ENCODE results near the gene GNG12.

GNG12 gene

GRCh38 chr1:67722292-67722944 lies 110.8 kb downstream of the GNG12 start:
- H3K27ac ChIP-seq: peak overlapping the region; percentile 93; the same call in 1 of the 2 replicates
- TF ChIP-seq CTCF (conservative IDR thresholded peaks at IDR 0.05): no peak

GRCh38 chr1:67721650-67722291 lies 111.5 kb downstream of the GNG12 start:
- TF ChIP-seq CTCF (conservative IDR thresholded peaks at IDR 0.05): no peak
- H3K27ac ChIP-seq: peak overlapping the region; percentile 93; the same call in 1 of the 2 replicates

- peak overlapping the region; percentile 36; the same call in 1 of the 2 replicates for H3K27ac ChIP-seq
- no peak for TF ChIP-seq CTCF (conservative IDR thresholded peaks at IDR 0.05)
Measured at GRCh38 chr1:67721112-67721511, 112.2 kb downstream of the GNG12 start.

GRCh38 chr1:67719329-67720196 lies 113.7 kb downstream of the GNG12 start:
- peak overlapping the region; percentile 36; the same call in 1 of the 2 replicates for H3K27ac ChIP-seq
- no peak for TF ChIP-seq CTCF (conservative IDR thresholded peaks at IDR 0.05)

- TF ChIP-seq CTCF (conservative IDR thresholded peaks at IDR 0.05): no peak
- H3K27ac ChIP-seq: peak overlapping the region; percentile 91
Measured at GRCh38 chr1:67717876-67718275, 115.4 kb downstream of the GNG12 start.

- H3K27ac ChIP-seq: peak overlapping the region; percentile 91
- TF ChIP-seq CTCF (conservative IDR thresholded peaks at IDR 0.05): no peak
Measured at GRCh38 chr1:67716800-67717199, 116.5 kb downstream of the GNG12 start.

GRCh38 chr1:67715819-67716218 lies 117.4 kb downstream of the GNG12 start:
- TF ChIP-seq CTCF (conservative IDR thresholded peaks at IDR 0.05): no peak
- H3K27ac ChIP-seq: peak overlapping the region; percentile 91
